22Rv1 (cell line): ENCODE data around the gene RPLP2.
A peak's percentile ranks its signal among the peaks of the same experiment; 100 is the strongest.

Source experiments
- H3K27ac ChIP-seq: fragments of 450-650 bp; 2 replicates; pipeline ENCODE4 v1.5.1; 2017
- CTCF ChIP-seq: fragments of 450-650 bp; IDR thresholded peaks from 2 replicates; pipeline ENCODE4 v1.5.1; 2017; ENCODE audit warnings: mild to moderate bottlenecking
- ZFX ChIP-seq: fragments of 450-650 bp; IDR thresholded peaks from 2 replicates; pipeline ENCODE4 v1.6.1; 2017; ENCODE audit warnings: antibody characterized with exemption, borderline replicate concordance

Gene RPLP2

GRCh38 chr11:809287-810039 lies at the start of gene RPLP2:
RPLP2 (plus strand) TSS chr11:809967; CDS start chr11:810235, 268 bp downstream.
- TF ChIP-seq ZFX: peak; percentile 46; the same call in 1 of the 2 replicates
- TF ChIP-seq CTCF: no peak
- H3K27ac ChIP-seq: peak within 1 kb of the TSS; percentile 93

DNA sequence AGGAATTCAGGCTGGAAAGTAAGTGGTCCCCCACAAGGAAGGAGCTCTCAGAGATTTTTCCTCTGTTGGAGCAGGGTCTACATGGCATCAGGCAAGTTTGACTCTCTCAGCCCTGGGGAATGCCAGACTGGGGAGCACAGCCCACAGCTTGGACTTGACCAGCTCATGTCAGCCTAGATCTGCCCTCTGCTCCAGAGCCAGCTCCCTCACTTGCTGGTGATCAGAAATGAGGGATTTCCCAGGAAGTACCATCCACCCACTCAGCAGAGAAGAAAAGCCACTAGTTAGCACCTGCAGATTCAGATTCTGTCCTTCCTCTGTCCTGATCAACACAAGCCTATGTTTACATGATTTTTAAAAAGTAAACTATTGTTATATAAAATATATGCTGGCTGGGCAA lies 49.5 kb upstream of the RPLP2 start:
- no peak for TF ChIP-seq ZFX
- no peak overlapping the region for H3K27ac ChIP-seq

DNA sequence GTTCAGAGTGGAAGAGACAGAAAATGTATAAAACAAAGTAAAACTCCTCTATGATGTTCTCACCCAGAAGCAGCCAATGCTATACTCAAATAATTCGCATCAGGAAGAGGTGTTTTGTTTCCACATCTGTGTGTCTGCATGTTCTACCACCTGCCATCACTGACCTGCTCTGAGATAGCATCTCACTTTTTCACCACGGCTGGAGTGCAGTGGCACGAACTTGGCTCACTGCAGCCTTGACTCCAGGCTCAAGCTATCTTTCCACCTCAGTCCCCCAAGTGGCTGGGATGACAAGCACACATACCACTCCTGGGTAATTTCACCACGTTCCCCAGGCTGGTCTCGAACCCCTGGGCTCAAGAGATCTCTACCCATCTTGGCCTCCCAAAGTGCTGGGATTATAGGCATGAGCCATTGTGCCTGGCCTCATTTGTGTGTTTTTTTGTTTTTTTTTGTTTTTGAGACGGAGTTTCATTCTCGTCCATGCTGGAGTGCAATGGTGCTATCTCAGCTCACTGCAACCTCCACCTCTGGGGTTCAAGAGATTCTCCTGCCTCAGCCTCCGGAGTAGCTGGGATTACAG lies 48.1 kb upstream of the RPLP2 start:
- peak overlapping the region; percentile 60; the same call in 1 of the 2 replicates for H3K27ac ChIP-seq
- TF ChIP-seq ZFX (no peak), CTCF (no peak)

DNA sequence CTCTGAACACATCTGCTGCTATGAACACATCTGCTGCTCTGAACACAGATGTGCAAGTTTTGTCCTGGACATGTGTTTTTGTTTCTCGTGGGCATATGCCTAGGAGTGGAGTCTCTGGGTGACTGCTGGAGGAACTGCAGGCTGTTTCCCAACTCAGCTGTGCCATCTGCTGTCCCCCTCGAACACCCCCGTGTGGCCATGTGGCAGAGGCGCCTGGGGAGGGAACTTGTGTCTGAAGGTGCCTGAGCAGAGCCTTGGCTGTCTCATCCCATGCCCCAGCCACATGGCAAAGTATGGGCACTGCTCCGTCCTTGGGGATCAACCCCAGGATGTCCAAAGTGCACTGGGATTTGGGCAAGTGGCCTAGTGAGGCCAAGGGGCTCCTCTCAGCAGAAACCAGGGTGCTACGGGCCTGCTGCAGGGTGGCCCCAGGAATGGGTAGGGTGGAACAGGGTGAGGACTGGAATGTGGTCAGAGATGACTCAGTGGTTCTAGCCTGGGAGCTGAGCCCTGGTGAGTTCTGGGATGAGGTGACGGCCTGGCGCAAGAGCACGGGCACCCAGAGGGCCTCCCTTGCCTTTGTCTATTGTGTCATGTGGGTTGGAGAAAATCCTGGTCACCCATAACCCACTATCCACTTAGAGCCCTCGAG lies 47.2 kb upstream of the RPLP2 start:
- TF ChIP-seq ZFX (no peak), CTCF (0 out of 2 replicates have a peak, but pooled peaks have one; percentile 6)
- H3K27ac ChIP-seq: peak overlapping the region; percentile 60

GRCh38 chr11:763073-763463 lies 46.7 kb upstream of the RPLP2 start:
- no peak for TF ChIP-seq CTCF
- peak overlapping the region; percentile 60 for H3K27ac ChIP-seq

- peak overlapping the region; percentile 60 for H3K27ac ChIP-seq
- TF ChIP-seq ZFX: no peak
- TF ChIP-seq CTCF: no peak
Observed at GRCh38 chr11:763549-764321, 46.0 kb upstream of the RPLP2 start.

- peak overlapping the region; percentile 60; the same call in 1 of the 2 replicates for H3K27ac ChIP-seq
- TF ChIP-seq ZFX: no peak
- no peak for TF ChIP-seq CTCF
Observed at GRCh38 chr11:764322-765024, 45.3 kb upstream of the RPLP2 start.
